Liver (tissue), 9 donors: ENCODE data around the gene DKK2. TPM values are rescaled to one million over a fixed set of nuclear protein-coding genes. Genes with fewer than 3 reads are reported as not detected.

Experiments used
- DNase-seq: peaks from one replicate; pipeline ENCODE4 v3.0.0-alpha.2; 2017; ENCODE audit warnings: low spot score
- H3K27ac ChIP-seq, 2 donors: one replicate each; pipeline ENCODE4 v1.7.0; 2013; ENCODE audit warnings: inconsistent platforms in 2 of 2, low read length in 2 of 2, control low read depth in 1 of 2, low read depth in 1 of 2, mild to moderate bottlenecking in 1 of 2
- H3K27me3 ChIP-seq, 4 donors: one replicate each; pipeline versions ENCODE4 v1.6.1 to v1.7.0; 2013; ENCODE audit warnings: low read length in 3 of 4, inconsistent platforms in 1 of 4, mild to moderate bottlenecking in 1 of 4, moderate library complexity in 1 of 4; ENCODE audit not compliant: control insufficient read depth in 4 of 4, insufficient read depth in 4 of 4
- H3K36me3 ChIP-seq, 4 donors: one replicate each; pipeline versions ENCODE4 v1.6.1 to v1.7.0; 2013; ENCODE audit warnings: low read length in 3 of 4, mild to moderate bottlenecking in 3 of 4, low read depth in 1 of 4, moderate library complexity in 1 of 4; ENCODE audit not compliant: control insufficient read depth in 4 of 4, insufficient read depth in 3 of 4
- H3K4me1 ChIP-seq, 4 donors: one replicate each; pipeline versions ENCODE4 v1.6.1 to v1.7.0; 2013; ENCODE audit warnings: low read length in 3 of 4, mild to moderate bottlenecking in 3 of 4, moderate library complexity in 1 of 4; ENCODE audit not compliant: control insufficient read depth in 4 of 4, insufficient read depth in 4 of 4
- H3K4me3 ChIP-seq, 3 donors: one replicate each; pipeline versions ENCODE4 v1.6.1 to v1.7.0; 2013; ENCODE audit warnings: low read length in 3 of 3, control low read depth in 1 of 3, low read depth in 1 of 3, mild to moderate bottlenecking in 1 of 3
- H3K9ac ChIP-seq, 2 donors: one replicate each; pipeline ENCODE4 v1.7.0; 2013; ENCODE audit warnings: low read length in 2 of 2, mild to moderate bottlenecking in 2 of 2, moderate library complexity in 2 of 2, control low read depth in 1 of 2, low read depth in 1 of 2
- H3K9me3 ChIP-seq, 4 donors: one replicate each; pipeline versions ENCODE4 v1.6.1 to v1.7.0; 2013; ENCODE audit warnings: low read length in 3 of 4; ENCODE audit not compliant: control insufficient read depth in 4 of 4
- EGR1 ChIP-seq, 2 donors: IDR thresholded peaks; 2 replicates each; pipeline ENCODE4 v1.6.1; 2016 to 2018; ENCODE audit warnings: antibody characterized with exemption in 2 of 2, low read depth in 2 of 2
- FOXA1 ChIP-seq: IDR thresholded peaks from 2 replicates; pipeline ENCODE4 v1.6.1; 2016; ENCODE audit warnings: antibody characterized with exemption
- FOXA2 ChIP-seq: IDR thresholded peaks from 2 replicates; pipeline ENCODE4 v1.6.1; 2016; ENCODE audit warnings: antibody characterized with exemption
- GABPA ChIP-seq, 2 donors: IDR thresholded peaks in 1 of 2; conservative IDR thresholded peaks in 1 of 2; 2 replicates each; pipeline ENCODE4 v1.6.1; 2016; ENCODE audit warnings: antibody characterized with exemption in 2 of 2, mild to moderate bottlenecking in 1 of 2, moderate library complexity in 1 of 2
- HNF4A ChIP-seq, 2 donors: conservative IDR thresholded peaks; 2 replicates each; pipeline ENCODE4 v1.6.1; 2016; ENCODE audit warnings: antibody characterized with exemption in 2 of 2, mild to moderate bottlenecking in 2 of 2
- HNF4G ChIP-seq: IDR thresholded peaks from 2 replicates; pipeline ENCODE4 v1.6.1; 2016; ENCODE audit warnings: antibody characterized with exemption
- JUND ChIP-seq, 2 donors: IDR thresholded peaks; 2 replicates each; pipeline ENCODE4 v1.6.1; 2016; ENCODE audit warnings: antibody characterized with exemption in 2 of 2
- NR2F2 ChIP-seq: IDR thresholded peaks from 2 replicates; pipeline ENCODE4 v1.6.1; 2016; ENCODE audit warnings: antibody characterized with exemption
- RAD21 ChIP-seq, 2 donors: IDR thresholded peaks; 2 replicates each; pipeline ENCODE4 v1.6.1; 2016; ENCODE audit warnings: antibody characterized with exemption in 2 of 2, mild to moderate bottlenecking in 2 of 2
- RXRA ChIP-seq, 2 donors: IDR thresholded peaks; 2 replicates each; pipeline ENCODE4 v1.6.1; 2017 to 2018; ENCODE audit warnings: antibody characterized with exemption in 2 of 2, mild to moderate bottlenecking in 1 of 2
- SP1 ChIP-seq: IDR thresholded peaks from 2 replicates; pipeline ENCODE4 v1.6.1; 2018; ENCODE audit warnings: antibody characterized with exemption, mild to moderate bottlenecking
- TAF1 ChIP-seq: conservative IDR thresholded peaks from 2 replicates; pipeline ENCODE4 v1.6.1; 2016; ENCODE audit warnings: antibody characterized with exemption, mild to moderate bottlenecking
- YY1 ChIP-seq: IDR thresholded peaks from 2 replicates; pipeline ENCODE4 v1.6.1; 2016; ENCODE audit warnings: antibody characterized with exemption, mild to moderate bottlenecking
- WGBS: extraction: QIAGEN DNeasy Blood & Tissue Kit; methylation state at CpG from one replicate; pipeline ENCODE4 v1.1.7; 2013; 5-methylcytosine and 5-hydroxymethylcytosine counted together
- polyA plus RNA-seq, 2 donors: library from polyadenylated mRNA; stranded (reverse) in 1 of 2; unstranded in 1 of 2; fragments of 200-250 nt in 1 of 2; fragments of >200 nt in 1 of 2; fragmentation: Nextera tagmentation in 1 of 2; extraction: Ambion mirVana in 1 of 2; gene quantifications; one replicate each; pipeline versions ENCODE4 v1.2.1 to v1.2.3, GENCODE V29; 2013 to 2015
- total RNA-seq, 2 donors: library from RNA; depleted of rRNA; stranded (reverse); fragments of >200 nt; gene quantifications; one replicate each; pipeline ENCODE4 v1.2.3, GENCODE V29; 2014
- TF ChIP-seq, protein P1 (sequence below): IDR thresholded peaks from 2 replicates; pipeline ENCODE4 v1.6.1; 2016; ENCODE audit warnings: antibody characterized with exemption
- TF ChIP-seq, protein P2 (sequence below): IDR thresholded peaks from 2 replicates; pipeline ENCODE4 v1.6.1; 2016; ENCODE audit warnings: antibody characterized with exemption
- TF ChIP-seq, protein P3 (sequence below): IDR thresholded peaks from 2 replicates; pipeline ENCODE4 v1.6.1; 2016; ENCODE audit warnings: antibody characterized with exemption
- TF ChIP-seq, protein P4 (sequence below): fragments of 150-350 bp; IDR thresholded peaks from 2 replicates; pipeline ENCODE4 v1.5.1; 2017; ENCODE audit warnings: improper control_type of control experiment, low read depth, low read length; ENCODE audit not compliant: missing input control
- donor health status: healthy.
- donor health status: healthy.
- donor health status: healthy.
- donor health status: healthy.
- donor health status: healthy.

Gene DKK2
- total and polyA plus RNA-seq, 4 donors, result 0.07 to 0.33 (median 0.21) TPM

DNA sequence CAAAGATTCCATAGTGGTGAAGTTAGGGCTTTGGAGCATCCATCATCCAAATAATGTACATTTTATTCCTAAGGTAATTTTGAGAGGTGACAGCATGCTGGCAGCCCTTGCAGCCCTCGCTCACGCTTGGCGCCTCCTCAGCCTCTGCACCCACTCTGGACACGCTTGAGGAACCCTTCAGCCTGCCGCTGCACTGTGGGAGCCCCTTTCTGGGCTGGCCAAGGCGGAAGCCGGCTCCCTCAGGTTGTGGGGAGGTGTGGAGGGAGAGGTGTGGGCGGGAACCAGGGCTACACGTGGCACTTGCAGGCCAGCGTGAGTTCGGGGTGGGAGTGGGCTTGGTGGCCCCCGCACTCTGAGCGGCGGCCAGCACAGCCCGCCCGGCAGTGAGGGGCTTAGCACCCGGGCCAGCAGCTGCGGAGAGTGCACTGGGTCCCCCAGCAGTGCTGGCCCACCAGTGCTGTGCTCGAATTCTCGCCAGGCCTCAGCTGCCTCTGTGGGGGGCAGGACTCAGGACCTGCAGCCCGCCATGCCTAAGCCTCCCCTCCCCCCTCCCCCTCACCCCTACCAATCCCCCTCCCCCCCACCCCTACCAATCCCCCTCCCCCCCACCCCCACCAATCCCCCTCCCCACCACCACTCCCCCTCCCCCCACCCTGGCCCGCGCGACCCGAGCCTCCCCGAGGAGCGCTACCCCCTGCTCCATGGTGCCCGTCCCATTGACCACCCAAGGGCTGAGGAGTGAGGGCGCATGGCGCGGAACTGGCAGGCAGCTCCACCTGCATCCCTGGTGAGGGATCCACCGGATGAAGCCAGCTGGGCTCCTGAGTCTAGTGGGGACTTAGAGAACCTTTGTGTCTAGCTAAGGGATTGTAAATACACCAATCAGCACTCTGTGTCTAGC lies 37.0 kb upstream of the DKK2 start:
- Histone ChIP-seq H3K9ac (no peak overlapping the region), H3K4me1 (no peaks in the 10 kb centered on the region), H3K27me3 (peaks cover 0 to 2% (median 0%) of the 10 kb centered on the region in 4 donors), H3K4me3 (no peak overlapping the region), H3K27ac (no peak overlapping the region), H3K36me3 (no peaks in the 10 kb centered on the region), H3K9me3 (no peaks in the 10 kb centered on the region)
- DNase-seq, result no peak
- 88% methylated on average over 32 of the region's 32 CpGs for WGBS
- TF ChIP-seq, protein P1, sequence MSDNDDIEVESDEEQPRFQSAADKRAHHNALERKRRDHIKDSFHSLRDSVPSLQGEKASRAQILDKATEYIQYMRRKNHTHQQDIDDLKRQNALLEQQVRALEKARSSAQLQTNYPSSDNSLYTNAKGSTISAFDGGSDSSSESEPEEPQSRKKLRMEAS, result no peak
- TF ChIP-seq NR2F2 (no peak), EGR1 (IDR thresholded peaks at IDR 0.05; ENCODE audit: low read depth in 2 of 2) (no peak), HNF4G (no peak), JUND (IDR thresholded peaks at IDR 0.05) (no peak), YY1 (no peak), RAD21 (IDR thresholded peaks at IDR 0.05) (no peak), TAF1 (no peak)
- TF ChIP-seq, protein P2, sequence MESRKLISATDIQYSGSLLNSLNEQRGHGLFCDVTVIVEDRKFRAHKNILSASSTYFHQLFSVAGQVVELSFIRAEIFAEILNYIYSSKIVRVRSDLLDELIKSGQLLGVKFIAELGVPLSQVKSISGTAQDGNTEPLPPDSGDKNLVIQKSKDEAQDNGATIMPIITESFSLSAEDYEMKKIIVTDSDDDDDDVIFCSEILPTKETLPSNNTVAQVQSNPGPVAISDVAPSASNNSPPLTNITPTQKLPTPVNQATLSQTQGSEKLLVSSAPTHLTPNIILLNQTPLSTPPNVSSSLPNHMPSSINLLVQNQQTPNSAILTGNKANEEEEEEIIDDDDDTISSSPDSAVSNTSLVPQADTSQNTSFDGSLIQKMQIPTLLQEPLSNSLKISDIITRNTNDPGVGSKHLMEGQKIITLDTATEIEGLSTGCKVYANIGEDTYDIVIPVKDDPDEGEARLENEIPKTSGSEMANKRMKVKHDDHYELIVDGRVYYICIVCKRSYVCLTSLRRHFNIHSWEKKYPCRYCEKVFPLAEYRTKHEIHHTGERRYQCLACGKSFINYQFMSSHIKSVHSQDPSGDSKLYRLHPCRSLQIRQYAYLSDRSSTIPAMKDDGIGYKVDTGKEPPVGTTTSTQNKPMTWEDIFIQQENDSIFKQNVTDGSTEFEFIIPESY, result no peak

DNA sequence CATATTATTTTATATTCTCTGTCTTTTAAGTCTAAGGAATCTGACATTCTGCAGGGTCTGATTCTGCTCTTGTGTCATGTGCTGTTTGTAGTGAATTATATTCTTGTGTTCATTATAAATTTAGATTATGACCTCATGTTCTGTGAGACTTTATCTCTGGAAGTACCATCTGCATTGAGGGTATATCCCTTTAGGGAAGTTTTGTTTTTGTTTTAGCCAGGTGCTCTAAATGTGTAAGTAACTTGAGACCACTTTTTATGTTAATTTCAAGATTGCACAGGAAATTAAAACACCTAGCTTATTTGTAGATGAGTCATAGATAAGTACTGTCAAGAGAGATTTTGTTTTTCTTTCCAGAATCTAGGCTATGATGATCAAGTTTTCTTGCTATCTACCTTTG lies 35.0 kb upstream of the DKK2 start:
- H3K4me1 ChIP-seq, result no peaks in the 10 kb centered on the region
- H3K9me3 ChIP-seq, result no peaks in the 10 kb centered on the region
- no peak overlapping the region for H3K27ac ChIP-seq
- H3K27me3 ChIP-seq, result peaks cover 0 to 2% (median 0%) of the 10 kb centered on the region in 4 donors
- TF ChIP-seq JUND (IDR thresholded peaks at IDR 0.05) (no peak), HNF4G (no peak), TAF1 (no peak), FOXA2 (no peak), RXRA (IDR thresholded peaks at IDR 0.05) (no peak), HNF4A (conservative IDR thresholded peaks at IDR 0.05) (no peak), RAD21 (IDR thresholded peaks at IDR 0.05) (no peak), FOXA1 (no peak), SP1 (no peak), GABPA (IDR thresholded peaks at IDR 0.05 in 1 of 2, conservative IDR thresholded peaks at IDR 0.05 in 1 of 2) (no peak), YY1 (no peak), NR2F2 (no peak), EGR1 (IDR thresholded peaks at IDR 0.05; ENCODE audit: low read depth in 2 of 2) (no peak)
- TF ChIP-seq, protein P3, sequence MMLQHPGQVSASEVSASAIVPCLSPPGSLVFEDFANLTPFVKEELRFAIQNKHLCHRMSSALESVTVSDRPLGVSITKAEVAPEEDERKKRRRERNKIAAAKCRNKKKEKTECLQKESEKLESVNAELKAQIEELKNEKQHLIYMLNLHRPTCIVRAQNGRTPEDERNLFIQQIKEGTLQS, result no peak
- TF ChIP-seq, protein P2, result no peak
- TF ChIP-seq, protein P1, result no peak
- TF ChIP-seq, protein P4, sequence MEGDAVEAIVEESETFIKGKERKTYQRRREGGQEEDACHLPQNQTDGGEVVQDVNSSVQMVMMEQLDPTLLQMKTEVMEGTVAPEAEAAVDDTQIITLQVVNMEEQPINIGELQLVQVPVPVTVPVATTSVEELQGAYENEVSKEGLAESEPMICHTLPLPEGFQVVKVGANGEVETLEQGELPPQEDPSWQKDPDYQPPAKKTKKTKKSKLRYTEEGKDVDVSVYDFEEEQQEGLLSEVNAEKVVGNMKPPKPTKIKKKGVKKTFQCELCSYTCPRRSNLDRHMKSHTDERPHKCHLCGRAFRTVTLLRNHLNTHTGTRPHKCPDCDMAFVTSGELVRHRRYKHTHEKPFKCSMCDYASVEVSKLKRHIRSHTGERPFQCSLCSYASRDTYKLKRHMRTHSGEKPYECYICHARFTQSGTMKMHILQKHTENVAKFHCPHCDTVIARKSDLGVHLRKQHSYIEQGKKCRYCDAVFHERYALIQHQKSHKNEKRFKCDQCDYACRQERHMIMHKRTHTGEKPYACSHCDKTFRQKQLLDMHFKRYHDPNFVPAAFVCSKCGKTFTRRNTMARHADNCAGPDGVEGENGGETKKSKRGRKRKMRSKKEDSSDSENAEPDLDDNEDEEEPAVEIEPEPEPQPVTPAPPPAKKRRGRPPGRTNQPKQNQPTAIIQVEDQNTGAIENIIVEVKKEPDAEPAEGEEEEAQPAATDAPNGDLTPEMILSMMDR, result no peak
- DNase-seq, result no peak
- no peak overlapping the region for H3K4me3 ChIP-seq
- H3K9ac ChIP-seq, result no peak overlapping the region
- H3K36me3 ChIP-seq, result no peaks in the 10 kb centered on the region
